BJ (cell line): ENCODE data around the gene MAPK10. TPM values are rescaled to one million over a fixed set of nuclear protein-coding genes. Genes with fewer than 3 reads are reported as not detected.

ENCODE experiments used
- CTCF ChIA-PET: fragments of 350-600 bp; formaldehyde crosslinking; extraction: SDS; loops from one replicate; lab custom pipeline; 2021; ENCODE audit warnings: antibody characterized with exemption, inconsistent platforms; lab: Yijun Ruan, JAX
- POLR2A ChIA-PET: fragments of 300-600 bp; sonication (Branson Sonifier 250); formaldehyde crosslinking; extraction: SDS; loops from one replicate; lab custom pipeline; 2021; ENCODE audit warnings: antibody characterized with exemption; lab: Charles Lee
- DNase-seq: peaks from one replicate; pipeline ENCODE4 v3.0.0-alpha.2; 2011; ENCODE audit warnings: low read depth
- H3K27me3 ChIP-seq: 2 replicates; pipeline ENCODE4 v1.6.0; 2011; ENCODE audit warnings: low read length; ENCODE audit not compliant: control insufficient read depth, insufficient read depth
- H3K36me3 ChIP-seq: 2 replicates; pipeline ENCODE4 v1.5.1; 2011; ENCODE audit warnings: low read length; ENCODE audit not compliant: control insufficient read depth, insufficient read depth
- H3K4me3 ChIP-seq: 2 replicates; pipeline ENCODE4 v1.5.1; 2011; ENCODE audit warnings: low read depth, mild to moderate bottlenecking, control low read depth, low read length
- CTCF ChIP-seq: IDR thresholded peaks from 2 replicates; pipeline ENCODE4 v1.5.1; 2011; ENCODE audit warnings: low read depth, mild to moderate bottlenecking, control low read depth, inconsistent platforms, low read length, moderate library complexity; ENCODE audit not compliant: insufficient read depth
- polyA plus RNA-seq: library from polyadenylated mRNA; depleted of rRNA; stranded (reverse); fragments of >200 nt; gene quantifications from 2 replicates; pipeline ENCODE4 v1.2.3, GENCODE V29; 2011

MAPK10 gene
- polyA plus RNA-seq, 1 experiment: 0.86 TPM

- DNase-seq: no peak
- ChIA-PET CTCF (no interaction called here), POLR2A (no interaction called here)
- Histone ChIP-seq H3K36me3 (no peaks in the 10 kb centered on the region), H3K27me3 (no peaks in the 10 kb centered on the region; the same call in 1 of the 2 replicates), H3K4me3 (no peak overlapping the region)
- no peak for TF ChIP-seq CTCF
These were observed 325.2 kb downstream of the MAPK10 start for GRCh38 chr4:86034616-86035015.

- Histone ChIP-seq H3K27me3 (no peaks in the 10 kb centered on the region; the same call in 1 of the 2 replicates), H3K4me3 (no peak overlapping the region), H3K36me3 (no peaks in the 10 kb centered on the region)
- DNase-seq: no peak
- no peak for TF ChIP-seq CTCF
- POLR2A ChIA-PET: no interaction called here
- CTCF ChIA-PET: interaction anchor here (0.9 to 2.3 kb wide), 7 partner anchors 11 to 270 kb away, joined by 3 to 19 read pairs (median 3); no protein-coding TSS in a partner anchor
These were observed 326.7 kb downstream of the MAPK10 start for GRCh38 chr4:86033171-86033570.

GRCh38 chr4:86032476-86033022 lies 327.3 kb downstream of the MAPK10 start:
- no peak for TF ChIP-seq CTCF
- DNase-seq: peak; percentile 94
- H3K4me3 ChIP-seq: no peak overlapping the region
- H3K27me3 ChIP-seq: no peaks in the 10 kb centered on the region; the same call in 1 of the 2 replicates
- CTCF ChIA-PET: interaction anchor here (0.9 to 2.3 kb wide), 8 partner anchors 12 to 270 kb away, joined by 3 to 19 read pairs (median 3); no protein-coding TSS in a partner anchor
- no peaks in the 10 kb centered on the region for H3K36me3 ChIP-seq
- POLR2A ChIA-PET: no interaction called here

DNA sequence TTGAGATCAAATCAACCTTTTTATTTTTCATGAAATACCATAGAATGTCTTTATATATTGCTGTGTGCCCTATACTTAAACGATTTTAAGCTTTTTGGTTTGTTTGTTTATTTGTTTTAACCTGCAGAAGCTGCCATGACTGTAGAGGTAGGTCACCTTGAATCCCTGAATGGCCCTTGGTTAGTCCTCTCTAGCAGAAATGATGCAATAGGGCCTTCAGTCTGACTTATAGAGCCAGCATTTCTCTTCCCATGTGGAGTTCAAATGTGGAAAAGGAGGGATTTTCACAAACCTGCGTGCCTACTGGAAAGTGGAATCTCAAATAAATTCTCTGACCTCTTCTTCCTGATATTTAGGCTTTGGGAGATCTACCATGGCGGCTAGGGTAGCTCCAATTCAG lies 327.9 kb downstream of the MAPK10 start:
- POLR2A ChIA-PET: interaction anchor here (0.6 kb wide), 2 partner anchors 216 to 786 kb away, joined by 5 read pairs; no protein-coding TSS in a partner anchor

More for the DNA sequence above, 327.9 kb downstream of the MAPK10 start:
- no peaks in the 10 kb centered on the region; the same call in 1 of the 2 replicates for H3K27me3 ChIP-seq
- H3K4me3 ChIP-seq: no peak overlapping the region
- CTCF ChIA-PET: interaction anchor here (0.5 to 2.3 kb wide), 8 partner anchors 12 to 236 kb away, joined by 3 to 19 read pairs (median 3); no protein-coding TSS in a partner anchor
- no peak for TF ChIP-seq CTCF
- DNase-seq: no peak
- H3K36me3 ChIP-seq: no peaks in the 10 kb centered on the region
